ENCODE data around the gene TTN.

TTN gene

DNA sequence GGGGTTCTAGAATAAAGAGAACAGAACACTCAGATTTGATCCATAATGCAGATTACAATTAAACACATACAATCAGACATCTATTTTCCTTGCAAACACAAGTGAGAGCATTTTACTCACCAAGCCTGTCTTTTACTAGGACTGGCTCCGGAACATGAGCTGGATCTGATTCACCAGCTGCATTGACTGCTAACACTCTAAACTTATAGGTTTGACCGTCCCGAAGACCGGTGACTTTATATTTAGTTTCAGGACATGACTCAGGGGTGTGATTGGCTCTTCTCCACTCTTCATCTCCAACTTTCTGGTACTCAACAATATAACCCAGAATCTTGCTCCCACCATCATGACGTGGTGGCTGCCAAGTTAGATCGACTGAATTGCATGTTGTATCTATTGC lies 214.6 kb downstream of the TTN start:
- in situ Hi-C loops (cut with HindIII; ENCODE audit: low pct_unique_long_range_greater_than_20kb, low sequenced_read_pairs), result no loop called here
- TF ChIP-seq JUND (IDR thresholded peaks at IDR 0.05; ENCODE audit: low read depth), result no peak
- DNase-seq (ENCODE audit: low read depth in 1 of 2, low spot score in 1 of 2), result no peak

DNA sequence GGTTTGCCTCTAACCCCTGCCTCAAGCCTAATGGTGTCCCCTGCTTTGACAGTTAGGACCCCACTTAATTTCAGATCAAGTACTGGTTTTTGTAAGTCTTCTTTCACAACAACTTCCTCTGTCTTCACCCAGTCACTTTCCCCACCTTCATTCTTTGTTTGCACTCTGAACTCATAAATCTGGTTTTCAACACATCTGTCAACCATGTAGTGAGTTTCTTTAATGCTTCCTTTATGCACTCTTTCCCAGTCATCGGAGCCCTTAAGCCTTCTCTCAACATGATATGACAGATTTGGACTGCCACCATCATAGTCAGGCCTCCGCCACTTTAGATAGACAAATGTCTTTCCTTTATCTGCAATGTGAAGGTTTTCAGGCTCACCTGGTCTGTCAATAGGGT lies 217.9 kb downstream of the TTN start:
- no peak for DNase-seq (ENCODE audit: low read depth in 1 of 2, low spot score in 1 of 2)
- in situ Hi-C loops (cut with HindIII; ENCODE audit: low pct_unique_long_range_greater_than_20kb, low sequenced_read_pairs), result no loop called here
- TF ChIP-seq JUND (IDR thresholded peaks at IDR 0.05; ENCODE audit: low read depth), result no peak

GRCh38 chr2:178584666-178585065 lies 222.6 kb downstream of the TTN start:
- in situ Hi-C loops (cut with HindIII; ENCODE audit: low pct_unique_long_range_greater_than_20kb, low sequenced_read_pairs), result no loop called here
- no peak for TF ChIP-seq JUND (IDR thresholded peaks at IDR 0.05; ENCODE audit: low read depth)
- DNase-seq (ENCODE audit: low read depth in 1 of 2, low spot score in 1 of 2), result no peak

DNA sequence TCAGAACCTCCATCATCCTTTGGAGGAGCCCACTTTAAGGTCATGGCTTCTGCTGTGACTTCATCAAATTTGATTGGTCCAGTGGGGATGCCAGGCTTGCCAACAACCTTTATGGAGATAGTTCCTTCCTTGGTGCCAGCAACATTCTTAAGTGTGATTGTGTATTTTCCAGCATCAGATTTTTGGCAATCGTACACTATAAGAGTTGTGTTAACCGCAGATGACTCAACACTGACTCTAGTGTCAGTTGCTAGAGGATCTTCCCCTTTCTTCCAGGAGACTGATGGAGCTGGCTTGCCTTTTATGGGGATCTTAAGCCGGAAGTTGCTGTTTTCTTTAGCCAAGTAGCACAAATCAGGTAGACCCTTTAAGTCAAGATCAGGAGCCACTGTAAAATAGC lies 228.2 kb downstream of the TTN start:
- DNase-seq (ENCODE audit: low read depth in 1 of 2, low spot score in 1 of 2), result no peak
- in situ Hi-C loops (cut with HindIII; ENCODE audit: low pct_unique_long_range_greater_than_20kb, low sequenced_read_pairs), result no loop called here
- no peak for TF ChIP-seq JUND (IDR thresholded peaks at IDR 0.05; ENCODE audit: low read depth)

GRCh38 chr2:178574789-178575188 lies 232.4 kb downstream of the TTN start:
- no peak for DNase-seq (ENCODE audit: low read depth in 1 of 2, low spot score in 1 of 2)
- TF ChIP-seq JUND (IDR thresholded peaks at IDR 0.05; ENCODE audit: low read depth), result no peak
- in situ Hi-C loops (cut with HindIII; ENCODE audit: low pct_unique_long_range_greater_than_20kb, low sequenced_read_pairs), result no loop called here

DNA sequence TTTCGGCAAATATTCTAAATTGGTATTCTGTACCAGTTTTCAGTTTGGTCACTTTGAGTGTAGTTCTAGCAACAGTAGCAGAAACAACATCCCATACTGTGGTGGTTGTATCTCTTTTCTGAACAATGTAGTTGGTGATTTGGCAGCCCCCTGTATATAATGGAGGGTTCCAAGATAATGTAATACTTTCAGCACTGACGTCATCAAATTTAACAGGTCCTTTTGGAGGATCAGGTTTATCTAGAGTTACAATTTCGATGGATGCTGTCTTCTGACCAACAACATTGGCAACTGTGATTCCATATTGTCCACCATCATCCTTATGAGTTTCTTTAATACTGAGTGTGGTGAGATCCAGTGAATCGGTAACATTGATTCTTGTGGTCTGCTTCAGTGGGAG lies 239.0 kb downstream of the TTN start:
- TF ChIP-seq JUND (IDR thresholded peaks at IDR 0.05; ENCODE audit: low read depth), result no peak
- DNase-seq (ENCODE audit: low read depth in 1 of 2, low spot score in 1 of 2), result no peak
- in situ Hi-C loops (cut with HindIII; ENCODE audit: low pct_unique_long_range_greater_than_20kb, low sequenced_read_pairs), result no loop called here

DNA sequence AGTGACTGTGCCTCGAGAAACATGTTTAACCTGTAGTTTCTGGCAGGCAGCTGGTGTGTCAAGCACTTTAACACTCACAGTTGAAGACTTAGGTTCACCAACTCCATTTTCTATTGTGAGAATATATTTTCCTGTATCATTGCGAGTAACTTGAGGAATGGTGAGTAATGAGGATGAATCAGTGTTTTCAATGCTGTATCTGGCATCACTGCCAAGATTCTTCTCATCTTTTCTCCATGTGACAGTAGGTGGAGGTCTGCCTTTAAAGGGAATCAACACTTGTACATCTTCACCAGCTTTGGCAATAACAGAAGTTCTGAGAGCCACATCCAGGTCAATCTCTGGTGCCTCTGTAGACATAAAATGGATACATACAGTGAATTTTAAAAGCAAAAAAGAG lies 254.2 kb downstream of the TTN start:
- no peak for DNase-seq (ENCODE audit: low read depth in 1 of 2, low spot score in 1 of 2)
- TF ChIP-seq JUND (IDR thresholded peaks at IDR 0.05; ENCODE audit: low read depth), result no peak
- in situ Hi-C loops (cut with HindIII; ENCODE audit: low pct_unique_long_range_greater_than_20kb, low sequenced_read_pairs), result no loop called here

DNA sequence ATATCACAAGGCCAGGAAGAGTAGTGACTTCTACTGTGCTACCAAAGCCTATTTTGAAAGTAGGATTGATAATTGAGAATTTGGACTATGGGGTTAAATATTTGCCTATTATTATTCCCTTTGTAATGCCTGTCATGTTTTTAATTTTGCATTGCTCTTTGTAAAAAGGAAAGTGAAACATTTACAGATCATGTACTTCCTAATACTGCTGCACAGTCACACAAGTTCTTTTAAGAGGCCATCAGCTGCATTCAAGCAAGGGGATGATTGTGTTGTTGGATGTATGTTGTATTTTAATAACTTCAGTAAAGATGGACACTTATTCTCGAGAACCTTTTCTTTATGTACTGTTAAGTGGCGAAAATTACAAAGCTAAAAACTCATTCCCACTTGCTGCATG lies 256.9 kb downstream of the TTN start:
- no peak for TF ChIP-seq JUND (IDR thresholded peaks at IDR 0.05; ENCODE audit: low read depth)
- no peak for DNase-seq (ENCODE audit: low read depth in 1 of 2, low spot score in 1 of 2)
- in situ Hi-C loops (cut with HindIII; ENCODE audit: low pct_unique_long_range_greater_than_20kb, low sequenced_read_pairs), result no loop called here

DNA sequence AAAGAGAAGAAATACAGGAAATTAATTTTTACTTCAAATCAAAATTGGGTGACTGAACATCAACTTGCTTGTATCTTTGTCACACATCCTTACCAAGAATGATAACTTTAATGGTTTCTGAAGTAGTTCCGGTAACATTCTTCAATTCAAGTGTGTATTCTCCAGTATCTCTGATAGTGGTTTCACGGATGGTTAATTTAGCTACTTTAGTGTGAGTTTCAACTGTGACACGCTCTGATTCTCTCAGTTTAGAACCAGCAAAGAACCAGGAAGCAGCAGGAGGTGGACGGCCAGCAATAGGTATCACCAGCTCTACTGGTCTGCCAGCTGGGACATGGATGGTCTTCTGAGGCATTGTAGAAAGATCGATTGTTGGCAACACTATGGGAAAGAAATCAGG lies 264.7 kb downstream of the TTN start:
- no peak for TF ChIP-seq JUND (IDR thresholded peaks at IDR 0.05; ENCODE audit: low read depth)
- no peak for DNase-seq (ENCODE audit: low read depth in 1 of 2, low spot score in 1 of 2)
- in situ Hi-C loops (cut with HindIII; ENCODE audit: low pct_unique_long_range_greater_than_20kb, low sequenced_read_pairs), result no loop called here

DNA sequence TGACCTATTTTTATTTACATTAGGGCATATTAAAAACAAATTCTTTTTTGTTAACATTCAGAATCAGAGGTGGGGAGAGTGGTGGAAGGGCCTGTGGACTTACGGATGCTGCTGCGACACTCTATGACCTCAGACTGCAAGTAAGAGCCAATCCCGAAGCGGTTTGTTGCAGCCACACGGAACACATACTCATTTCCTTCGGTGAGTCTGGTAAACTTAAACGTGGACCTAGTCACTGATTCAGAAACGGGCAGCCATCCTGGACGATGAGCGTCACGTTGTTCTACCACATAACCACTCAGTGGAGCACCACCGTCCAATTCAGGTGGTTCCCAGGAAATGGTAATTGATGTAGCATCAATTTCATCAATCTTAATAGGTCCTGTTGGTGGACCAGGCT lies 265.1 kb downstream of the TTN start:
- no peak for DNase-seq (ENCODE audit: low read depth in 1 of 2, low spot score in 1 of 2)
- no peak for TF ChIP-seq JUND (IDR thresholded peaks at IDR 0.05; ENCODE audit: low read depth)
- in situ Hi-C loops (cut with HindIII; ENCODE audit: low pct_unique_long_range_greater_than_20kb, low sequenced_read_pairs), result no loop called here

DNA sequence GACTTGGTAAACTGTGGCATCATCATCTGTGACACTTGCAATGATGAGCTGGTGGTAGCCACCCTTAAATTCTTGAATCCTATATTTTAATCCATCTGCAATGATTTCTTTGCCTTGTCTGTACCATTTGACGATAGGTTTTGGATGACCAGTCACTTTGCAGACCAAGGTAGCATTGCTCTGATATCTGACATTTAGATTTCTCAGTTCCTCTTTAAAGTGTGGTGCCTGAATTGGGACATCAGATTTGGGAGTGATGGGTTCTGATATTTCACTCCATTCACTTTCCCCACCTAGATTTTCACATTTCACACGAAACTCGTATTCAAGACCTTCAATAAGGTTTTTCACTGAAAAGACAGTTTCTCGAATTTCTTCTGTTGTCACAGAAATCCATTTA lies 271.2 kb downstream of the TTN start:
- no peak for DNase-seq (ENCODE audit: low read depth in 1 of 2, low spot score in 1 of 2)
- no peak for TF ChIP-seq JUND (IDR thresholded peaks at IDR 0.05; ENCODE audit: low read depth)
- in situ Hi-C loops (cut with HindIII; ENCODE audit: low pct_unique_long_range_greater_than_20kb, low sequenced_read_pairs), result no loop called here

DNA sequence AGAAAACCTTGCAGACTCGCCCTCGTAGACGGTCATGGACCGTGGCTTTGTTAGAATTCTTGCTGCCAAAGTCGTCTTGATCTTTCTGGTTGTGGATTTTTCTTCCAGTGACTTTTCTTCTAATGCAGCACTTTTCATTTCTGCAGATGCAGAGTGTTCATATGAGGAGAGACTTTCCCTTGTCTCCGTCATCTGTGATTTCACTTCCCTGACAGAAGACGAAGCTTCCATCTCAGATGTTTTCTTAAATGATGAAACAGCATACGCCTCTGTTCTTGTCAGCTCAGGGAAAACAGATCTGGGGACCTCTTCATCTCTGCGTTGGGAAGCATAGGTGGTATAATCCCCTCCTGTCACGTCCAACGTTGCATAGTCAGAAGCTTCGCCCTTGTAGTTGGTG lies 276.1 kb downstream of the TTN start:
- in situ Hi-C loops (cut with HindIII; ENCODE audit: low pct_unique_long_range_greater_than_20kb, low sequenced_read_pairs), result no loop called here
- no peak for DNase-seq (ENCODE audit: low read depth in 1 of 2, low spot score in 1 of 2)
- no peak for TF ChIP-seq JUND (IDR thresholded peaks at IDR 0.05; ENCODE audit: low read depth)

- no peak for DNase-seq (ENCODE audit: low read depth in 1 of 2, low spot score in 1 of 2)
- no peak for TF ChIP-seq JUND (IDR thresholded peaks at IDR 0.05; ENCODE audit: low read depth)
- in situ Hi-C loops (cut with HindIII; ENCODE audit: low pct_unique_long_range_greater_than_20kb, low sequenced_read_pairs), result no loop called here
These were observed 276.5 kb downstream of the TTN start for GRCh38 chr2:178530625-178531142.

- in situ Hi-C loops (cut with HindIII; ENCODE audit: low pct_unique_long_range_greater_than_20kb, low sequenced_read_pairs), result no loop called here
- DNase-seq (ENCODE audit: low read depth in 1 of 2, low spot score in 1 of 2), result no peak
These were observed 277.1 kb downstream of the TTN start for GRCh38 chr2:178530131-178530530.

More at GRCh38 chr2:178530131-178530530, 277.1 kb downstream of the TTN start:
- TF ChIP-seq JUND (IDR thresholded peaks at IDR 0.05; ENCODE audit: low read depth), result no peak
